ENCODE results near the gene EIF5A2.

- TF ChIP-seq CTCF (IDR thresholded peaks at IDR 0.05) (no peak), POLR2A (IDR thresholded peaks at IDR 0.05) (no peak), POLR2AphosphoS5 (IDR thresholded peaks at IDR 0.05; ENCODE audit: insufficient read depth in 1 of 2, low read depth in 1 of 2) (no peak)
Observed at GRCh38 chr3:170897978-170898377, 10.5 kb downstream of the EIF5A2 start.

Measured in vagina (tissue), 2 donors.